Upper lobe of right lung (tissue), 1 donor: ENCODE measurements around the gene CAPZB. TPM values are rescaled to one million over a fixed set of nuclear protein-coding genes. Genes with fewer than 3 reads are reported as not detected.

Source experiments
- ATAC-seq: fragments of 200-7000 bp; cut with Tn5 transposase; one replicate; pipeline ENCODE4 v1.9.1; 2020; ENCODE audit warnings: mild to moderate bottlenecking, moderate library complexity
- DNase-seq: peaks from one replicate; pipeline ENCODE4 v3.0.0-alpha.2; 2020
- H3K27ac ChIP-seq: fragments of 200-600 bp; one replicate; pipeline ENCODE4 v1.8.0; 2022
- H3K27me3 ChIP-seq: fragments of 200-600 bp; one replicate; pipeline ENCODE4 v1.8.0; 2022; ENCODE audit warnings: mild to moderate bottlenecking
- H3K36me3 ChIP-seq: fragments of 200-600 bp; one replicate; pipeline ENCODE4 v1.8.0; 2022
- H3K4me1 ChIP-seq: fragments of 200-600 bp; one replicate; pipeline ENCODE4 v1.8.0; 2022
- H3K4me3 ChIP-seq: fragments of 200-600 bp; one replicate; pipeline ENCODE4 v1.8.0; 2022; ENCODE audit warnings: mild to moderate bottlenecking
- H3K9me3 ChIP-seq: fragments of 200-600 bp; one replicate; pipeline ENCODE4 v1.8.0; 2022
- intact Hi-C: fragments of 100-400 bp; cut with DNase I; formaldehyde crosslinking; loops from one replicate; pipeline ENCODE4 v1.11.0; 2022
- total RNA-seq: library from RNA; stranded (reverse); fragmentation: NEBNext Ultra II Directional; extraction: Animal tissue kit (Norgen Biotek cat#: 25700); gene quantifications from one replicate; pipeline ENCODE4 v1.2.1, GENCODE V29; 2021
- TF ChIP-seq, protein P1 (sequence below): fragments of 200-600 bp; IDR thresholded peaks from one replicate; pipeline ENCODE4 v1.8.0; 2022; ENCODE audit warnings: antibody characterized with exemption
- donor health status: DM: no; HTN: yes; CAD: no; lungs with severe emphysema.

Gene CAPZB
- total RNA-seq, 1 donor from 2014 or later: 237 TPM

DNA sequence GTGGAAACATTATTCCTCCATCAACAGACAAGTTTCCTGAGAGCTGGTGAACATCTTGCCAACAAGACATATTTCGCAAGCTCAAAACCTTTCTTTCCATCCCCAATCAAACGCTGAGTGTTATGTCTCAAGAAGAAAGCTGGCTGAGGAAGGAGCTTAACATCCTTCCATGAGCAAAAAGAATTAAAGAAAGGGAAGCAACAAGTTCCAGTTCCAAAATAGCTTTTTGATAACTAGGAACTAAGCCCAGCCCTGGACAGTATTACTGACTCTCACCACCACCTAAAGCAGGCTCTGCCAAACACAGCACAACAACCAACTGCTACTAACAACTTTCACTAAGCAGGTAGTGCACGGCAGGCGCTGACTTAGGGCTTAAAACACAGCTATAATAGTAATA lies 50.2 kb downstream of the CAPZB start:
- Histone ChIP-seq H3K4me3 (no peak overlapping the region), H3K27ac (peak overlapping the region; percentile 86), H3K9me3 (no peaks in the 10 kb centered on the region), H3K27me3 (no peaks in the 10 kb centered on the region), H3K36me3 (no peaks in the 10 kb centered on the region), H3K4me1 (peaks cover 86% of the 10 kb centered on the region)
- TF ChIP-seq, protein P1, sequence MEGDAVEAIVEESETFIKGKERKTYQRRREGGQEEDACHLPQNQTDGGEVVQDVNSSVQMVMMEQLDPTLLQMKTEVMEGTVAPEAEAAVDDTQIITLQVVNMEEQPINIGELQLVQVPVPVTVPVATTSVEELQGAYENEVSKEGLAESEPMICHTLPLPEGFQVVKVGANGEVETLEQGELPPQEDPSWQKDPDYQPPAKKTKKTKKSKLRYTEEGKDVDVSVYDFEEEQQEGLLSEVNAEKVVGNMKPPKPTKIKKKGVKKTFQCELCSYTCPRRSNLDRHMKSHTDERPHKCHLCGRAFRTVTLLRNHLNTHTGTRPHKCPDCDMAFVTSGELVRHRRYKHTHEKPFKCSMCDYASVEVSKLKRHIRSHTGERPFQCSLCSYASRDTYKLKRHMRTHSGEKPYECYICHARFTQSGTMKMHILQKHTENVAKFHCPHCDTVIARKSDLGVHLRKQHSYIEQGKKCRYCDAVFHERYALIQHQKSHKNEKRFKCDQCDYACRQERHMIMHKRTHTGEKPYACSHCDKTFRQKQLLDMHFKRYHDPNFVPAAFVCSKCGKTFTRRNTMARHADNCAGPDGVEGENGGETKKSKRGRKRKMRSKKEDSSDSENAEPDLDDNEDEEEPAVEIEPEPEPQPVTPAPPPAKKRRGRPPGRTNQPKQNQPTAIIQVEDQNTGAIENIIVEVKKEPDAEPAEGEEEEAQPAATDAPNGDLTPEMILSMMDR: no peak
- intact Hi-C loops: no loop called here
- DNase-seq (no peak), ATAC-seq (peak; percentile 35)

DNA sequence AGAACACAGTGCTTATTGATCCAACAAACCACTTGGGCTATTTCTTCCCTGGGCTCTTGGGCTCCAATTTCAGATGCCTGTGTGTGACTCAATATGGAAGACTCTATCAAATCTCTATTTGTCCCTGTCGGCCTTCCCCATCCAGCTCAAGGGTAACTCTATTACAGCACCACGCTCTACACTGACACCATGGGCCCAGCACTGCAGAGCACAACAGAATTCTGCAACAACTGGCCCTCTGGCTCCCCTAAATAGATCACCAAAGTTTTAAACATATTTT lies 51.7 kb downstream of the CAPZB start:
- Histone ChIP-seq H3K27me3 (no peaks in the 10 kb centered on the region), H3K9me3 (no peaks in the 10 kb centered on the region), H3K4me1 (peaks cover 86% of the 10 kb centered on the region), H3K4me3 (no peak overlapping the region), H3K27ac (peak overlapping the region; percentile 86), H3K36me3 (no peaks in the 10 kb centered on the region)
- ATAC-seq (no peak), DNase-seq (no peak)
- TF ChIP-seq, protein P1: no peak
- intact Hi-C loops: no loop called here

DNA sequence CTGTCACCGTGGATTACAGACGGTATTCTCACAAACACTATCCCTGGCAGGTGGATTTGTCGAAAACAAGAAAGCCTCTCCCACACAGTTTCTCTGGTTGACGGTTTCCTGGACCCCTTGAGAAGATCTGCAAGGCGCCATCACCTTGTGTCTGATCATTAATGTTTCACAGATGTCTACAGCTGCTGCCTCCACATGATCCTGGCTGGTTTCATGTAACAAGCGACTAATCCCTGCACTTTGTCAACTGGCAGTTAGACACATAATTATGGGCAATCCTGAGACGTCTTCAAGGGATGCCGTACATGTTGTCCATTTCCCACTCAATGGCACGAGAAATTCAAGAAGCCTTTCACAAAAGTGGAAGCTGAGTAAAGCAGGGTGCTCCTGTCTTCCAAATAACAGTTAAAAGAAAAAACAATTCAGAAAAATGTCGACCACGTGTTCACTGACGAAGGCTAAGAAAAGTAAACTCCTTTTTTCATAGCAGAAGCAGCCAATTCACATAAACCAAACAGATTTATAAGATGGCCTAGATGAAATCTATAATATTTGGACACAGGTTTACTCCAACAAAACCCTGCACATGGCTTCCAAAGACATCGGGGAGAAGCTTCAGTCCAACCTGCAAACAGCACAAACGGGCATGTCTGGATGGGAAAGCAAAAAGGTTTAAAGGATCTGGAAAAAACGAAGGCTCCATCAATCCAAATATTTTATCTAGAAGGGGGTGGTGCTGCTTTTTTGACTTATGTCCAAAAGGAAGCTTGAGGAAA lies 52.2 kb downstream of the CAPZB start:
- peaks cover 85% of the 10 kb centered on the region for H3K4me1 ChIP-seq
- no peaks in the 10 kb centered on the region for H3K9me3 ChIP-seq
- H3K27ac ChIP-seq: peak overlapping the region; percentile 86
- no peak for DNase-seq
- no peaks in the 10 kb centered on the region for H3K36me3 ChIP-seq
- H3K4me3 ChIP-seq: no peak overlapping the region
- intact Hi-C loops: no loop called here
- no peak for ATAC-seq
- TF ChIP-seq, protein P1: no peak
- no peaks in the 10 kb centered on the region for H3K27me3 ChIP-seq

DNA sequence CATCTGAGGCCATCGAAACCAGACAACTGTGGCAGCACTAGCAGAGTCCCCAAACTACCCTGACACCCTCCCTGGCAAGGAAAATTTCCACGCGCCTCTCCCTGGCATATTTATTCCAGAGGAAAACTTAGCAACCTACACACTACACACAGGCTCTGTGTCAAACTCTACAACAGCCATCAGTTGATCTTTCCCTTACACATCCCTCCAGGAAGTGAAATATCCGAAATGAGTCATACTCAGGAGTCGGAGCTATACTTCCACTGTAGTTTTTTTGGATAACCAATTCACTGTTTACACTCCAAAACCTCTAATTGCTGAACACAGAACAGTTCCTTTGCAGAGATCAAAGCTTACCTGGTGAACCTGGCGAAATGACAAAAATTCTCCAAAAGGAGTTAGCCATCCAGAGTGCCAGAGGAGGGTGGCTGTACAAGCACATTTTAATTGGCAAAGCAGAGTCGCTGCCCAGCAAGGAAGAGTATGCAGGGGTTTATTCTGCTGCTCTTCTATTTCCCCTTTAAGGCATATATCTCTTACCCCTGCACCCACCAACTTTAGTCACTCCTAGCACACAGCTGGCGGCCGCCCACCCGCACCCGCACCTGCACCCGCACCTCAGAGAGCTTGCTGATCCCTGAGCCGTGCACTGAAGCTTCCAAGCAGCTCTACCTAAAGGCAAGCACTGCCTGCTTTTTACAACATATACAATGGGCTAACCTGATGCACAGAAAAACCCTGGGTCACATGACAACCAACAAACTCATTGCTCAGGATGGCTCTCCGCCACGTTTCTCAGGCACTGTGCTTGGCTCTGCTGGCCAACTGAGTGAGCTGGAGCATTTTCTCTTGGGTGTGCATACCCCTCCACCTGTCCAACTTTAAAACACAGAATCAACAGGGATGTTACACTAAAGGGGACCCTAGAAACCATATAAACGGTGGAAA lies 54.9 kb downstream of the CAPZB start:
- Histone ChIP-seq H3K9me3 (no peaks in the 10 kb centered on the region), H3K27me3 (no peaks in the 10 kb centered on the region), H3K4me3 (no peak overlapping the region), H3K36me3 (no peaks in the 10 kb centered on the region), H3K4me1 (peaks cover 85% of the 10 kb centered on the region), H3K27ac (peak overlapping the region; percentile 67)
- ATAC-seq: peak; percentile 73
- TF ChIP-seq, protein P1: no peak
- DNase-seq: no peak
- intact Hi-C loops: no loop called here

DNA sequence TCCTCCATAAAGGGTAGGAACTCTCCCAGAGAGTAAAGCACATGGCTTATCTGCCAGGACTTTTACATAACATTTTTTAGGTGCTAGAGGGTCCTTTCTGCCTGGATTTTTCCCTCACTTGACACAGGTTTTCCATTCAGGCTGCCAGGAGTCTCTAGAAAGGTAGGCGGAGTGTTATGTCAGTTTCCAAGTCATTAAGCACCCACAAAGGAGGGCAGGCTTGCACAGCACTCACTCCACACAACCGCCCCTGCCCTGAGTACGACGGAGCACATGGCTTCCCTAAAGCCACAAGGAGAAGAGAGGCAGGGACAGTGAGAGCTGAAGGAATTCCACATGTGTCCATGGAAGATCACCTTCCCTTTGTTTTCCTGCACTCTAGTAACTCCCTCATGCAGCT lies 55.7 kb downstream of the CAPZB start:
- Histone ChIP-seq H3K4me3 (no peak overlapping the region), H3K9me3 (no peaks in the 10 kb centered on the region), H3K36me3 (no peaks in the 10 kb centered on the region), H3K4me1 (peaks cover 85% of the 10 kb centered on the region), H3K27me3 (no peaks in the 10 kb centered on the region), H3K27ac (peak overlapping the region; percentile 67)
- DNase-seq: no peak
- ATAC-seq: peak; percentile 10
- intact Hi-C loops: no loop called here
- TF ChIP-seq, protein P1: no peak
